GM18870 (cell line): ENCODE measurements around the gene NTM.

Experiments
- ATAC-seq: cut with Tn5 transposase; IDR thresholded peaks from one replicate; pipeline ENCODE4 v1.9.1; 2021; ENCODE audit warnings: moderate library complexity; ENCODE audit not compliant: unreplicated experiment

NTM gene

GRCh38 chr11:131807876-131808275 is 437.5 kb downstream of the NTM start:
- no peak for ATAC-seq

GRCh38 chr11:131808470-131808869 is 438.1 kb downstream of the NTM start:
- ATAC-seq = no peak

- no peak for ATAC-seq
These were observed 438.9 kb downstream of the NTM start for GRCh38 chr11:131809203-131809918.

- ATAC-seq = no peak
These were observed 440.1 kb downstream of the NTM start for GRCh38 chr11:131810541-131810940.

- ATAC-seq = no peak
These were observed 441.0 kb downstream of the NTM start for GRCh38 chr11:131811383-131811782.

GRCh38 chr11:131814108-131814507 is 443.7 kb downstream of the NTM start:
- ATAC-seq = no peak

GRCh38 chr11:131815590-131815989 is 445.2 kb downstream of the NTM start:
- ATAC-seq = no peak

- ATAC-seq = no peak
These were observed 445.6 kb downstream of the NTM start for GRCh38 chr11:131816051-131816450.

- ATAC-seq = no peak
These were observed 447.3 kb downstream of the NTM start for GRCh38 chr11:131817687-131818188.

- ATAC-seq = no peak
These were observed 449.4 kb downstream of the NTM start for GRCh38 chr11:131819865-131820264.

GRCh38 chr11:131822506-131822905 is 452.1 kb downstream of the NTM start:
- no peak for ATAC-seq

GRCh38 chr11:131823772-131824171 is 453.4 kb downstream of the NTM start:
- no peak for ATAC-seq

GRCh38 chr11:131824771-131825170 is 454.4 kb downstream of the NTM start:
- ATAC-seq = no peak

- no peak for ATAC-seq
These were observed 457.0 kb downstream of the NTM start for GRCh38 chr11:131827430-131827829.

GRCh38 chr11:131829725-131830124 is 459.3 kb downstream of the NTM start:
- no peak for ATAC-seq

GRCh38 chr11:131832079-131832478 is 461.7 kb downstream of the NTM start:
- ATAC-seq = no peak

GRCh38 chr11:131833366-131833765 is 463.0 kb downstream of the NTM start:
- ATAC-seq = no peak

- ATAC-seq = no peak
These were observed 467.1 kb downstream of the NTM start for GRCh38 chr11:131837562-131837961.

- no peak for ATAC-seq
These were observed 467.6 kb downstream of the NTM start for GRCh38 chr11:131838016-131838415.

GRCh38 chr11:131839326-131839725 is 468.9 kb downstream of the NTM start:
- no peak for ATAC-seq

GRCh38 chr11:131840545-131840944 is 470.1 kb downstream of the NTM start:
- no peak for ATAC-seq

GRCh38 chr11:131841028-131841427 is 470.6 kb downstream of the NTM start:
- ATAC-seq = no peak
